Chondrocyte (in vitro differentiated cells): ENCODE measurements around the gene ACVR1. TPM values are rescaled to one million over a fixed set of nuclear protein-coding genes. Genes with fewer than 3 reads are reported as not detected.
"Not testable (repeated sequence)": the region's sequence is repeated elsewhere in the genome, so short reads cannot be mapped to it uniquely, and the experiment has no call there.

Source experiments
- DNase-seq: peaks from one replicate; pipeline ENCODE4 v3.0.0; 2021; ENCODE audit warnings: mixed read lengths, low spot score
- H3K27ac Mint-ChIP-seq: one replicate; pipeline ENCODE4 v1.8.0; 2021; ENCODE audit warnings: mild to moderate bottlenecking, moderate library complexity, mixed read lengths; ENCODE audit not compliant: unreplicated experiment
- H3K27me3 Mint-ChIP-seq: 2 replicates; pipeline ENCODE4 v1.8.0; 2021; ENCODE audit warnings: low read depth, mixed read lengths
- H3K36me3 Mint-ChIP-seq: 2 replicates; pipeline ENCODE4 v1.8.0; 2021; ENCODE audit warnings: low read depth, mixed read lengths
- H3K4me1 Mint-ChIP-seq: 2 replicates; pipeline ENCODE4 v1.8.0; 2021; ENCODE audit warnings: low read depth, mild to moderate bottlenecking, mixed read lengths
- H3K4me3 Mint-ChIP-seq: one replicate; pipeline ENCODE4 v1.8.0; 2021; ENCODE audit warnings: mild to moderate bottlenecking, moderate library complexity, mixed read lengths; ENCODE audit not compliant: unreplicated experiment
- H3K9me3 Mint-ChIP-seq: 2 replicates; pipeline ENCODE4 v1.8.0; 2021; ENCODE audit warnings: low read depth, mixed read lengths
- total RNA-seq: library from RNA; stranded (reverse); gene quantifications from 3 replicates; pipeline ENCODE4 v1.2.1, GENCODE V29; 2021
- TF ChIP-seq, protein P1 (sequence below): fragments of 200-600 bp; sonication (generic); IDR thresholded peaks from 2 replicates; pipeline ENCODE4 v1.5.0; 2021; ENCODE audit warnings: antibody characterized with exemption, mild to moderate bottlenecking, moderate library complexity

Gene ACVR1
- total RNA-seq, 1 donor from 2014 or later, result 81.7 TPM

DNA sequence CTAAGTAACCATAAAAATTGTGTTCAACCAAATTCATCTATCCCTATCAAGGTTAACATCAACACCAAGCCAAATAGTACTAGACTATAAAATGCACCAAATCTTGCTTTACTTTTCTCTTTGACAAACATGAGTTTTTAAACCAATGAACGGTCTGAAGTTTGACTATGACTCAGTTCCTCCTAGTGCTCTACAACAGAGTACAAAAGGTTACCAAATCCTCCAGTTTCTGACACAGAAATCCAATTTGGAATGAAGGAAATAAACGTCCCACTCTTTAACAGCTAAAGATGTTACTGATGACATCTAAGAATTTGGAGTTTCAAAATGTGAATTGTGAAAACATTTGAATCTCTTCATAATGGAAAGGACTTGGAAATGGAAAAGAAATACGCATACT lies 11.8 kb upstream of the ACVR1 start:
- TF ChIP-seq, protein P1, sequence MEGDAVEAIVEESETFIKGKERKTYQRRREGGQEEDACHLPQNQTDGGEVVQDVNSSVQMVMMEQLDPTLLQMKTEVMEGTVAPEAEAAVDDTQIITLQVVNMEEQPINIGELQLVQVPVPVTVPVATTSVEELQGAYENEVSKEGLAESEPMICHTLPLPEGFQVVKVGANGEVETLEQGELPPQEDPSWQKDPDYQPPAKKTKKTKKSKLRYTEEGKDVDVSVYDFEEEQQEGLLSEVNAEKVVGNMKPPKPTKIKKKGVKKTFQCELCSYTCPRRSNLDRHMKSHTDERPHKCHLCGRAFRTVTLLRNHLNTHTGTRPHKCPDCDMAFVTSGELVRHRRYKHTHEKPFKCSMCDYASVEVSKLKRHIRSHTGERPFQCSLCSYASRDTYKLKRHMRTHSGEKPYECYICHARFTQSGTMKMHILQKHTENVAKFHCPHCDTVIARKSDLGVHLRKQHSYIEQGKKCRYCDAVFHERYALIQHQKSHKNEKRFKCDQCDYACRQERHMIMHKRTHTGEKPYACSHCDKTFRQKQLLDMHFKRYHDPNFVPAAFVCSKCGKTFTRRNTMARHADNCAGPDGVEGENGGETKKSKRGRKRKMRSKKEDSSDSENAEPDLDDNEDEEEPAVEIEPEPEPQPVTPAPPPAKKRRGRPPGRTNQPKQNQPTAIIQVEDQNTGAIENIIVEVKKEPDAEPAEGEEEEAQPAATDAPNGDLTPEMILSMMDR, result no peak
- Mint-ChIP-seq H3K27me3 (no peaks in the 10 kb centered on the region), H3K4me3 (no peak overlapping the region), H3K4me1 (peaks cover 4% of the 10 kb centered on the region), H3K9me3 (peaks cover 2% of the 10 kb centered on the region), H3K27ac (no peak overlapping the region), H3K36me3 (no peaks in the 10 kb centered on the region)
- no peak for DNase-seq

DNA sequence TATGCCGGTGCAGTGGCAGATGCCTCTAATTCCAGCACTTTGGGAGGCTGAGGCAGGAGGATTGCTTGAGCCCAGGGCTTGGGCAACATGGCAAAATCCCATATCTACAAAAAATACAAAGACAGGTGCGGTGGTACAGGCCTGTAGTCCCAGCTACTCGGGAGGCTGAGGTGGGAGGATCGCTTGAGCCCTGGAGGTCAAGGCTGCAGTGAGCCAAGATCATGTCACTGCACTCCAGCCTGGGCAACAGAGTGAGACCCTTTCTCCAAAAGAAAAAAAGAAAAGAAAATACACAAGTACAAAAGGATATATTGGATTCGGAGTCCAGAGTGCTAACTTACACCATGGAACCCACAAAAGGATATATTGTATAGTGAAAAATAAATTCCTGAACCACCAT lies 8.4 kb upstream of the ACVR1 start:
- not testable (repeated sequence) for H3K4me3 Mint-ChIP-seq, H3K9me3 Mint-ChIP-seq, H3K27ac Mint-ChIP-seq, H3K27me3 Mint-ChIP-seq, H3K36me3 Mint-ChIP-seq, DNase-seq
- peaks cover 12% of the 10 kb centered on the region for H3K4me1 Mint-ChIP-seq

DNA sequence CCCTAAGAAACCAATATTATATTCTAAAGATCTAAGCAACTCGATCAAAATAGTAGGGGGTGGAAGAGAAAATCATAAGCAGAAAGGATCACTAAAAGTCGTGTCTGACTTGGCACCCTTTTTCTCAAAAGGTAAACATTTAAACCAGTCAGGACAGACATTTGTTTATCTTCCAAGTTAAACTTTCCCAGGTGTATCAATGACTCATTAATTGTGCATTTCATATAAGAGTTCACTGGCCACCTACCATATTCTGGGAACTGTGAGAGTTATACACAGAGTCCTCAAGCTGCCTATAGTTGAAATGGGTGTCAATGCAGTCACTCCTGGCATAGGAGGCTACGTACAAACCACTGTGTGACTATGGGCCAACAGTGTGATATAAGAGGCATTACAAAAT lies 4.8 kb upstream of the ACVR1 start:
- H3K36me3 Mint-ChIP-seq, result no peaks in the 10 kb centered on the region
- peaks cover 15% of the 10 kb centered on the region for H3K4me1 Mint-ChIP-seq
- no peak overlapping the region for H3K4me3 Mint-ChIP-seq
- H3K9me3 Mint-ChIP-seq, result peaks cover 2% of the 10 kb centered on the region
- no peak overlapping the region for H3K27ac Mint-ChIP-seq
- TF ChIP-seq, protein P1, result no peak
- DNase-seq, result no peak
- no peaks in the 10 kb centered on the region for H3K27me3 Mint-ChIP-seq

DNA sequence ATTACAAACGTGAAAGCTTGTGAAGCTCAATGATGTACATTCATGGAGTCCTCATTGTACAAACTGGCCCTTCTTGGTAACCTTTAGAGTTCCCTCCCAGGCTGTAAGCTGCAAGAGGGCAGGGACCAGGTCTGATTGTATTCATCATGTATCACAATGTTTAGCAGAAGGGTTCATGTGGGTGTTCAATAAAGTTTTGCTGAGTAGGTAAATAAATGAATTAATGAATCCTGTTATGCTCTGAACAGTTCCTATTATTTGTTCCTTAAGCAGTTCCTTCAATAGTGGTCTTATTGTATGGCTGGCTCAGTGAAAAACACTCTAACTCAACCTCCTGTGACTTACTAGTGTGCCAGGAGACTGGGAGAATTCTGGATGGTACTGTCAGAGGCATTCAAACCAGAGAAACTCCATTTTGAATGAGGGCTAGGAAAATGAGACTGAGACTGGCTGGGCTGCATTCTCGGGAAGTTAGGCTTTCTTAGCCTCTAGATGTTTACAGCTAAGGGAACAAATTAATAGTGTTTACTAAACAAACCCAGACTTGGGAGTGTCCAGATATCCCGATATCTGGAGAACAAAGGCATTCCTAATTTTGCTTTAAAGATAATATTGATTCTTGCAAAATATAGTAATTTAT lies 1.8 kb upstream of the ACVR1 start:
- TF ChIP-seq, protein P1, result no peak
- H3K9me3 Mint-ChIP-seq, result no peaks in the 10 kb centered on the region
- no peak overlapping the region for H3K4me3 Mint-ChIP-seq
- no peak overlapping the region for H3K27ac Mint-ChIP-seq
- no peak for DNase-seq
- peaks cover 36% of the 10 kb centered on the region for H3K4me1 Mint-ChIP-seq
- no peaks in the 10 kb centered on the region for H3K27me3 Mint-ChIP-seq
- H3K36me3 Mint-ChIP-seq, result no peaks in the 10 kb centered on the region

DNA sequence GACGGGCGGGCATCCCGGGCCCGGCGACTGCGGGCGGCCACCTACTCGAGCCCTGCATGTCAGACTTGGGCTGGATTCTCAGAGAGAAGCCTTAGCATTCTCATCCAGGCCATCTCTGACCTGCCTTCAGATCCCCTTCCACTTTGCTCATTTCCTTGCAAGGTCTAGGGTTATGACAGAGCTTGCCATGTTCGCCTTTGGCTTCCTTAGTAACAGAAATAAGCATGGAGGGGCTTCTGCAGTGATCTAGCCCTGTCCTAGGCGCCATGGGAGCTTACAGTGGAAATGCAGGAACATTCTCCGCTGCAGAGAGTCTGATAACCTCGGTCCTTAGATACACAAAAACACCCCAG lies 632 bp upstream of the ACVR1 start:
- Mint-ChIP-seq H3K4me1 (peaks cover 42% of the 10 kb centered on the region), H3K9me3 (no peaks in the 10 kb centered on the region), H3K4me3 (peak overlapping the region; percentile 58), H3K27ac (peak overlapping the region; percentile 51), H3K27me3 (no peaks in the 10 kb centered on the region), H3K36me3 (no peaks in the 10 kb centered on the region)
- TF ChIP-seq, protein P1, result no peak
- no peak for DNase-seq

DNA sequence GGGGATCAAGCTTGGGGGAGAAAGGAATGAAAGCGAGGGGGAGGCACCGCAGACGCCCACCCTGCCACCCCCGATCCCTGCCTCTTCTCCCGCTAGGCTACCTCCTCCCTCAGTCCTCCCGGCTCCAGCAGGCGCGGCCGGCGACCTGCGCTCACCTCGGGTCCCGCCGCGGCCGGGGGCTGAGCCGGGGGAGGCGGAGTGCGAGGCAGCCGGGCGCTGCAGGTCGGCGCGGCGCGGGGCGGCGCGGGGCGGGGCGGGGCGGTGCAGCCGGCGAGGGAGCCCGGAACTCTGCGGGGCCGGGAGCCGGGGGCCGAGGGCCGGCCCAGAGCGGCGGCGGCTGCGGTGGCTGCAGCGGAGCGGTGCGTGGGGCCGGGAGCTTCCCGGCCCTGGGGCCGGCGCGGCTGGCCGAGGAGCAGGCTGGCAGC lies 477 bp downstream of the ACVR1 start:
- Mint-ChIP-seq H3K36me3 (no peaks in the 10 kb centered on the region), H3K27ac (peak overlapping the region; percentile 96), H3K4me3 (peak overlapping the region; percentile 95), H3K9me3 (no peaks in the 10 kb centered on the region), H3K4me1 (peaks cover 51% of the 10 kb centered on the region), H3K27me3 (no peaks in the 10 kb centered on the region)
- TF ChIP-seq, protein P1, result no peak
- no peak for DNase-seq
